NCI-H2029 treated with DMSO at 0.1 percent for 48 hours (cell line): Measurements from ENCODE around the gene MNS1.
A peak's percentile ranks its signal among the peaks of the same experiment; 100 is the strongest.
"Not testable (repeated sequence)": the region's sequence is repeated elsewhere in the genome, so short reads cannot be mapped to it uniquely, and the experiment has no call there.

Experiments
- DNase-seq: peaks from one replicate; lab custom pipeline; 2025; lab: John Stamatoyannopoulos, UW

The MNS1 gene

GRCh38 chr15:56464893-56465520 lies at the start of gene MNS1:
Gene MNS1, minus strand, starts transcription at chr15:56465137. Its CDS starts 165 bp downstream, at chr15:56464972.
- DNase-seq, result peak; percentile 53

DNA sequence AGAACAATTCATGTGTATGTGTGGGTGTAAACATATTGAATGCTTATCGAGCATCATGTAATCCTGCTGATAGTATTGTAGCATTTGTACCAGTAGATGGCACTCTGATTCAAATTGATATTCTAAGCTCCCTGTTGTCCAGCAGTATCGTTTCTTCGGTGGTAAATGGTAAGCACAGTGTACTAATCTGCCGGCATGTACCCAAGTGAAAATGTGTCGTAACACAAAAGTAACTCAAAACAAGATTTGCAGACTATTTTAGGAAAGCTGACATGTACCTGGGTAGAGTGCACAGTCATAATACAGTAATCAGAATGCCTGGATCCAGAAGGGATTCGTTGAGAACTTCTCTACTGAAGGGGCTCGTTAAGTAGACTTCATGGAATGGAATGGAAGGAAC lies 31.7 kb upstream of the MNS1 start:
- peak; percentile 57 for DNase-seq

- DNase-seq, result no peak
Measured at GRCh38 chr15:56495533-56495932, 30.6 kb upstream of the MNS1 start.

- no peak for DNase-seq
Measured at GRCh38 chr15:56495053-56495452, 30.1 kb upstream of the MNS1 start.

DNA sequence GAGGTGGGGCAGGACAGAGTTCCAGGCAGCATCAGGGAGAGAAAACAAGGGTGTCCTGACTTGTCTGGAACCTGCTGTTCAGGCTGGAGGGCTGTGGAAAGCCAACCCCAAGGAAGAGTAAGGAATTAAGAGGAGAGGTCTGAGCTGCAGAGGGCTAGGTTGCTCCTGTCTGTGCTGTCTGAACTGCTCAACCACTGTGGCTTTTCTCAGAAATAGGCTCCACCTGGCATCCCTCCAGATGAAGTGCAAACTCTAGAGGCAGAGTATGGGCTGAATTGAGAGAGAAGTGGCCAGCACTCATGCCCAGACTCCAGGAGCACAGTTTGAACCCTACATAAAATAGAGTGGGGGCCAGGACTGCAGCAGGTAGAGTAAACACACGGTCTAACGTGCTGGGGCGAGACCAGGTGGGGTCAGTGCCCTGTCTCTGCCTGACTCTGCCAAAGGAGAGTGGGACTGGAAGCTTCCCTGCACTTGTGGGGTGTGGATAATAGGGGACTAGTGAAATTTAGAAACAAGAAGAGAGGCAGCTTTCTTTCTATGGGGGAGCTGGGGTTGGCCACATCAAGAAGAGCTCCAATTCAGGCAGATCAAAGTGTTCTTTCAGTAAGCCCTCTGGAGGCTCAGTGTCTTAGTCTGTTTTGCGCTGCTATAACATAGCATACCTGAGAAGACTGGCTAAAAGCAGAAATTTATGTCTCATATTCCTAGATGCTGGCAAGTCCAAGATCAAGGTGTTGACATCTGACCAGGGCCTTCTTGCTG lies 28.0 kb upstream of the MNS1 start:
- no peak for DNase-seq

GRCh38 chr15:56492236-56492635 lies 27.3 kb upstream of the MNS1 start:
- DNase-seq, result no peak

- peak; percentile 4 for DNase-seq
Measured at GRCh38 chr15:56491110-56491722, 26.3 kb upstream of the MNS1 start.

DNA sequence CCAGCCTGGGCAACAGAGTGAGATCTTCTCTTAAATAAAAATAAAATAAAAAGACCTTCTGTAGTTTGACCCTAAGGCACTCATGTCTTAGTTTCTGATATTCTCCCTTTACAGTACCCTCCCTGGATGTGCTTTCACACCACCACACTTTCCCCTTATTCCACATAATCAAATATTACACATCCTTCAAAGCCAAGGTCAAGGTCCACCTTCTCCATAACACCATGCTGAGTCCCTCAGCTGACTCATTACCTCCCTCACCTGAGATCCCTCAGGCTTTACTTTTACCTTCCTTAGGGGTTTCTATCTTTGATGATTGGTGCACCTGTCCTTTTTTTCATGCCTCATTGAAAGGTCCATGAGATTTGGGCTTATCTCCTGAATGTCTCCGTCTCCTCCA lies 25.5 kb upstream of the MNS1 start:
- DNase-seq, result no peak

DNA sequence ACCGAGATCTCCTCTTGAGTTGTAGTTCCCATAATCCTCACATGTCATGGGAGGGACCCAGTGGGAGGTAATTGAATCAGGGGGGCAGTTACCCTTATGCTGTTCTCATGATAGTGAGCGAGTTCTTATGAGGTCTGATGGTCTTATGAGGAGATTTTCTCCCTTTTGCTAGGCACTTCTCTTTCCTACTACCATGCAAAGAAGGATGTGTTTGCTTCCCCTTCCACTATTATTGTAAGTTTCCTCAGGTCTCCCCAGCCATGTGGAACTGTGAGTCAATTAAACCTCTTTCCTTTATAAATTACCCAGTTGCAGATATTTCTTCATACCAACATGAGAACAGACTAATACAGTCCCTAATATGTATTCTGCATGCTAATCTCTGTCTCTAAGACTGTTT lies 21.3 kb upstream of the MNS1 start:
- not testable (repeated sequence) for DNase-seq

DNA sequence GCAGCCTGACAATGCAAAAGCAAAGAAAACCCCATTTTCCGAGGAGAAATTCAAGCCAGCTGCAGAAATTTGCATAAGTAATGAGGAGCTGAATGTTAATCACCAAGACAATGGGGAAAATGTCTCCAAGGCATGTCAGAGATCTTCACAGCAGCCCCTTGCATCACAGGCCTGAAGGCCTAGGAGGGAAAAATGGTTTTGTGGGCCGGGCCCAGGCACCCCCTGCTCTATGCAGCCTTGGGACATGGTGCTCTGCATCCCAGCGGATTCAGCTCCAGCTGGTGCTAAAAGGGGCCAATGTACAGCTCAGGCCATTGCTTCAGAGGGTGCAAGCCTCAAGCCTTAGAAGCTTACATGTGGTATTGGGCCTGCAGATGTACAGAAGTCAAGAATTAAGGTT lies 20.5 kb upstream of the MNS1 start:
- DNase-seq, result not testable (repeated sequence)

- no peak for DNase-seq
Measured at GRCh38 chr15:56484287-56484686, 19.4 kb upstream of the MNS1 start.

- no peak for DNase-seq
Measured at GRCh38 chr15:56475351-56475750, 10.4 kb upstream of the MNS1 start.

- no peak for DNase-seq
Measured at GRCh38 chr15:56473017-56473416, 8.1 kb upstream of the MNS1 start.

- no peak for DNase-seq
Measured at GRCh38 chr15:56472278-56472677, 7.3 kb upstream of the MNS1 start.

DNA sequence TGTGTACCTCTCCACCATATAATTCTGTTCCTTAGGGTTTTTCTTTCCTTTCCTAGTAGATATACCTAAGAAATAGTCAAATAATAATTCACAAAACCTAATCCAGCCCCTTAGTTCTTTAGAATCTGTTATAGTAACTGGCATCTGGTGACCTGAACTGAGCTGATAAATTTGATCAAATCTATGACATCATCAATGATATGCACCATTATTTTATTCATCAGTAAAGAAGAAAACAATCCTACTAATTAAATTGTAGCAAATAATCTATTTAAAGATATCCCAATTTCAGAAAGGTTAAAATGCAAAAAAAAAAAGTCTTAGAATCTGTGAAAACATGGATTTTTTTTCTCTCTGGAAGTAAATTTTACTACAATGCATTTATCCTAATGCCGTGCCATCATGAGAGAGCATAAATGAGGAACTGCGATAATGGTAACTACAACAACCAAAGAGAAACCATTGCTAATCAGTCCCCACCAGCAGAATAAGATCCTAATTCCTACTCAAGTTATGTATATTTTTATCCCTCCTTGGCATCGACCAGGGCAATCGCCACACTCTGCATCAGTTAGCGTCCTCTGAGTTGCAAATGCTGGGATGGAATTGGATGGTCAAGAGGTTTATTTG lies 6.6 kb upstream of the MNS1 start:
- no peak for DNase-seq

DNA sequence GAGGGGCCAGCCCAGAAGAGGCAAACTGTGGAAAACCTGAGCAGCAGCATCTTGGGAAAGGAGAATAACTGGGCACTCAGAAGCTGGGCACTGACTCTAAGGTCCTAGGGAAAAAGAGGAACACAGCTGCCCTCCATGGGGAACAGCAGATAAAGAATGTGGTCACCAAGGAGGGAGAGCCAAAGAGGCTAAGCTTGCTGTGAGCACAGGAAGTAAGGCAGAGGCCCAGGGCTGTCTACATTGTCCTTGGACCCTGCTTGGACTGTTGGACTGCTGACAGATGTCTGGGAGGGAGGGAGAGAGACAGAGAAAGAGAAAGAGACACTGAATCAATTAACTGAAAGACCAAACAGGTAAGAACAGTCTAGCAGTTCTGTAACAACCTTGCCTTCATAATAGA lies 4.5 kb upstream of the MNS1 start:
- DNase-seq, result no peak

DNA sequence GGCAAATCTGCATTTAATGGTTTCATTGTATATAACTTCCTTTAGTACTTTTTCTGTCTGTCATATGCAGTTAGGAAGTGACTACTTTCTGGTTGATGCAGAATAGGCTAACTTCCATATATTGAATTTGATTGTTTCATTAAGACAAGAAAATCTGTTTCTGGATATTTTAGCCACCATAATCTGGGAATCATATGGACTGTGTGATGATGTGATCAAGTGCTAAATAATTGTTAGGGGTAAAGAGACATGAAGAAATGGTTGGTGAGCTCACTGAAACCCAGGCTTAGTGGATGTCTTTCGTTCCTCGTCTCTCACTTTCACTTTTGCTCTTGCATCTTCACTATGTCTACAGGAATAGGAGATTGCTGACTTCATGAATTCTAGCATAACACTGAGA lies 3.5 kb upstream of the MNS1 start:
- peak; percentile 2 for DNase-seq

- DNase-seq, result no peak
Measured at GRCh38 chr15:56467616-56468015, 2.7 kb upstream of the MNS1 start.

DNA sequence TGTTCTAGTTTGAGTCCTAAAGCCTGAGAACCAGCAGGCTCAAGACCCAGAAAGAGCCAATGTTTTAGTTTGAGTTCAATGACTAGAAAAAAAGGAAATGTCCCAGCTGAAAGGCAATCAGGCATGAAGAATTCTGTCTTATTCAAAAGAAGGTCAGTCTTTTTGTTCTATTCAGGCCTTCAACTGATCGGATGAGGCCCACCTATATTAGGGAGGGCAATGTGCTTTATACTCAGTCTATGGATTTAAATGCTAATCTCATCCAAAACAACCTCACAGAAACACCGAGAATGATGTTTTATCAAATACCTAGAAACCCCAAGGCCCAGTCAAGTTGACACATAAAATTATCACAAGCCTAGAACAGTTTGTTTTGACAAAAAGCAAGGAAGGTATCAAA lies 4.0 kb downstream of the MNS1 start:
- DNase-seq, result no peak

DNA sequence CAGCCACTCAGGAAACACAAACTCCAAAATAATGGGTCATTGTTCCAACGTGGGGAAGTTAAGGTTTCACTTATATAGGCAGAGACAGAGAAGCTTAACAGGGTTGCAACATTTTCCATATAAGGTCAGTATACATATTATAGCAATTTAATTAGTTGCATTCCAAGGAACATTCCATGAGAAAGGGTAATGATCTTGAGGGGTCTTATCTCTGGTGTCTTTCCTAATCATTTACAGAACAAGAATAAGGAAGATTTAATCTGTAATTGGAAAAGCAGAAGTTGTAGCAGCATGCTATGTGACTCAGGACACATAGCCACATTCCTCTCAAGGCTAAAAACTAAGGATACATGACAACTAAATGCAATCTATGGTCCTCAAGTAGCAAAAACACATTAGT lies 4.9 kb downstream of the MNS1 start:
- no peak for DNase-seq

DNA sequence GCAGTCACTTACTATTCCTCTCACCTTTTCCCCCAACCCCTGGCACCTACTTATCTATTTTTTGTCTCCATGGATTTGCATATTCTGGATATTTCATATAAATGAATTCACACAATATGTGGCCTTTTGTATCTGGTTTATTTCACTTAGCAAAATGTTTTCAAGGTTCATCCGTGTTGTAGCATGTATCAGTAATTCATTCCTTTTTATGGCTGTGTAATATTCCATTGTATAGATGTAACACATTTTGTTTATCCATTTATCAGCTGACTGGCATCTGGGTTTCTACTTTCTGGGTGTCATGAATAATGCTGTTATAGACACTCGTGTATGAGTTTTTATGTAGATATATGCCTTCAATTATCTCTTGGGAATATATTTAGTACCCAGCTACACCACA lies 5.8 kb downstream of the MNS1 start:
- no peak for DNase-seq

GRCh38 chr15:56456229-56456628 lies 8.7 kb downstream of the MNS1 start:
- DNase-seq, result no peak

GRCh38 chr15:56454836-56455235 lies 10.1 kb downstream of the MNS1 start:
- no peak for DNase-seq
